HG02884 (cell line): Measurements from ENCODE around the gene COX5B.
"Not testable (repeated sequence)": the region's sequence is repeated elsewhere in the genome, so short reads cannot be mapped to it uniquely, and the experiment has no call there.

Experiments
- ATAC-seq: cut with Tn5 transposase; IDR thresholded peaks from one replicate; pipeline ENCODE4 v1.9.1; 2021; ENCODE audit warnings: mild to moderate bottlenecking, moderate library complexity; ENCODE audit not compliant: unreplicated experiment

Gene COX5B

DNA sequence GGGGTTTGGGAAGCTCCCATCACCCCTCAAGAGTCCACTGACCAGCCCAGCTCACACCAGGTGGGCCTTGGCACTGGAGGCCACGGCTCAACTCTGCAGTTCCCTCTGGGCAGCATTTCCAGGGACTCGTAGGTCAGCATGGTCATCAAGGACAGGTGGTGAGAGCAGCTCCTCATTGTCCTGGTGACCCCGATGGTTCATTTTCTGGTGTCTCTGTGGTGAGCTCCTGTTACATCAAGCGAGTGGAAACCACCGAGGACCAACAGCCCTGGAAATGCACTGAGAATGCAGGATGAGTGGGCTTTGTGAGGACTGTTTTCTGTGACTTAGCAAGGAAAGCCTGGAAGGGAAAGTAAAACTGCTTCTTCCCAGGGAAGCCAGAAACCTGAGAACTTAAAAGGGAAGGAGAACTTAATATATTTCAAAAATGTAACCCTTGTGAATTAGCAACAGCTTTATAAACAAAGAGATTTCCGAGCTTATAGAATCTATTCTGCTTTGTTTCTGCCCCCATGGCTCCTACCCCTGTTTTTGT lies 26.8 kb downstream of the COX5B start:
- ATAC-seq, result not testable (repeated sequence)

DNA sequence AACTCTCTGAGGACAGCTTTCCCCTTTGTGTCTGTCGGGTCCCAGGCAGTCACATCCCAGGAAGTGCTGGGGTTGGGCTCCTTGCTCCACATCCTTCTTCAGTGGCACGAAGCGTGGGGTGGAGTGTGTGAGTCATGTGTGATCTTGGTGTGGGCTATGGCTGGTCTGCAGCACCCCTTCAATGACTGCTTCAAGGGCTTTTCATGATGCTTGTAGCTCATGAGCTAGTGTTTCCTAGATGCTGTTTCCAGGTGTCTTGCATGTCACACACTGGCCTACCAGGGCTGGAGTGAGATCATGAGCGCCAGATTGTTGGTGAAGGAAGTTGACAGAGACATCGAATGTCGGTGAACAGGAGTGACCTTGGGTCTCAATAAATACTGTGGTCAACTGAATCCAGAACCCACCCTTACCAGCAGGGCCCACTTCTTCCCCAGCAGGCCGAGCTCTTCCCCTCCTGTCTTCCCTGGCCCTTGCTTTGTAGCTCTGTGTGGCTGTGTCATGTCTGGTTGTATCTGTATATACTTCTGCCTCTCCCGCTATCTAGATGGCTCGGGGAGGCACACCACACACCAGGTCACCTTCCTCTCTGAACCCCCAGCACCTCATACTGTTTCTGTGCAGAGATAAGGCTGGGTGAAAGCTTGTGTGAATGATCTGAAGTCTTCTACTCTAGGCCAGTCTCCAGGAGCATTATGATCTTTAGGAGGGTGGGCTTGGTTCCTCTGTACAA lies 27.5 kb downstream of the COX5B start:
- ATAC-seq, result no peak

DNA sequence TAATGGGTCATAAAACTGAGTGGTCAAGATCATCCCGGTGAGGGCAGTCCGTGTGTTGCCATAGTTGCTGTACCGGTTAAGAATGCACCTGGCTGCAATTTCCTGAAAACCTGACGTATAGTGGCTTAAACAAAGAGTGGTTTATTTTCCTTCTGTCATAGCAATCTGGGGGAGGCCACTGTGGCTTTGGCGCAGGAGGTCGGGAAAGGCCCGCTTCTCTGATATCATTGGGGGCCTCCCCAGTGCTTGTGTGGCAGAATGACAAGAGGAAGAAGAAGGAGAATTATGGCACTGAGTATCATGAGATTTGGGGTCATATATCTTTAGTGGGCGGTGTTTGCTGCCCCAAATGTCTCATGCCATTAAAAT lies 28.0 kb downstream of the COX5B start:
- ATAC-seq, result no peak

DNA sequence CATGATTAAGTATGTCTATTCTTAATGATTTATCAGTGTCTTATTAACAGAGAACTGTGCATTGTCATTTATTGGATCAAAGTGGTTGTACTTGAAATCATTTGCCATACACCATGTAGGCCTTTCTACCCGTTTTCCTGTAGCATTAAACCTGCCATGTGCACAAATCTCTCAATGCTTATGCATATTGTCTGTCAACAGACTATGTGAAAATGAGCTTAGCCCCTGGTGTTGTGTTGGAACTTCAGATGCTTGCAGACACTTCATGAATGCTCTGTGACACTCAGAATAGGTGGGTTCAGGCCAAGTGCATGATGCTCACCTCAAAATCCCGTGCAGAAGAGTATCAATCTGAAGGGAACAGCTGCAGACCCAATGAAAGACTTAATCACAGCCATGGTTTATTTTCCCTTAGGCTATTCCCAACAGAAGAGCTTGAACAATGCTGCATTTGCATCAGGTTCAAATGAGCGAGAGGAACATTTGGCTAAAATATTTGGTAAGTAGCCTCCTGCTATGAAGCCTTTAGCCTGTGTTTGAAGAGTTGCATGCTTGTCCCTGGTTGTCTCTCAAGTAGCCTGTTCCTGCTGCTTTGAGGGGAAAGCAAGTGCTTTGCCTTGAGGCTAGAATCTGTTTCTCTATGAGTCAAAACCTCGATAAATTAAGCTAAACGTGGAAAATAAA lies 29.7 kb downstream of the COX5B start:
- no peak for ATAC-seq

DNA sequence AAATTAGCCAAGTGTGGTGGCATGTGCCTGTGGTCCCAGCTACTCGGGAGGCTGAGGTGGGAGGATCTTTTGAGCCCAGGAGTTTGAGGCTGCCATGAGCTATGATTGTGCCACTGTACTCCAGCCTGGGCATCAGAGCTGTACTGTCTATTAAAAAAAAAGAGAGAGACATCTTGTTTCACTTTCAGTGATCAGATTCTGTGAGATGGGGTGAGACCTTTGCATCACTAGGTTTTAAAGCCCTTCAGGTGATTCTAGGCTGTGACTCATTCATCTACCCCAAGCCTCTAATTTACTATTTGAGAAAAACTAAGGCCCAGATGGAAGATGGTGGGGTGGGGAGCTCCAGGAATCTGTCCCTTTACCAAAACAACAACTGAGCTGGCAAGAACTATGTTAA lies 30.8 kb downstream of the COX5B start:
- no peak for ATAC-seq

DNA sequence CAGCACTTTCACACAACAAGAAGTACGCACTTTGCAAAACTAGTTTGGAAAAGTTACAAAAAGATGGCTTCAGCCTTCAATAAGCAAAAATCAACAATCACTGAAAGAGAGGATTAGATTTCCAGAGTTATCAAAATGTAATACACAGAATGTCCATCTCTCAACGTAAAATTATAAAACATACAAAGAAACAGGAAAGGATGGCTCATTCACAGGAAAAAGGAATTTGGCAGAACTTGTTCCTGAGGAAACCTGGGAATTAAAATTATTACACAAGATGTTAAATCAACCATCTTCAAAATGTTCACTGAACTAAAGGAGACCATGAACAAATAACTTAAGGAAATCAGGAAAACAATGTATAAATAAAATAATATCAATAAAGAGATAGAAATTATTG lies 31.6 kb downstream of the COX5B start:
- no peak for ATAC-seq

DNA sequence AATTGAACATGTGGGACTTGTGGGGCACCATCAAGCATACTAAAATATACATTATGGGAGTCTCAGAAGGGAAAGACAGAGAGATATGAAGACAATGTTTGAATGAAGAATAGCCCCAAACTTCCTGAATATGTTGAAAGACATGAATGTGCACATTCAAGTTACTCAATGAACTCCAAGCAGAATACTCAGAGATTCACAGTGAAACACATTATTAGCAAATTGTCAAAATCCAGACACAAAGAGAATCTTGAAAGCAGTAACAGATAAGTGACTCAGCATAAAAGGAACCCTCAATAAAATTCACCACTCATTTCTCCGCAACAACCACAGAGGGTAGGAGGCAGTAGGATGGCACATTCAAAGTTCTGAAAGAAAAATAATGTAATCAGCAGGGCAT lies 32.4 kb downstream of the COX5B start:
- ATAC-seq, result no peak

DNA sequence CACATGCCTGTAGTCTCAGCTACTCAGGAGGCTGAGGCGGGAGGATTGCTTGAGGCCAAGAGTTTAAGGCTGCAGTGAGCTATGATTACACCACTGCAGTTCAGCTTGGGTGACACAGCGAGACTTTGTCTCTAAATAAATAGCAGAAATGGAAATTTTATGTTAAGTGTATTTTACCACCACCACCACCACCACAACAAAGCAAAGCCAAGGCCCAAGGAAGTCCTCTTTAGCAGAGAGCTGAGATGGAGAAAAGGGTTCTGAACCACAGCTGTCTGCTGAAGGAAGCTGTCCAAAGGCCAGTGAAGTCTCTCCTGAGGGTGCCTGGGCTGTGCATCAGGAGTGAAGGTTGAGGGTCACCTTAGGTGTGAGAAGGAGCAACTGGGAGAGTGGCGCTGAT lies 41.4 kb downstream of the COX5B start:
- not testable (repeated sequence) for ATAC-seq

DNA sequence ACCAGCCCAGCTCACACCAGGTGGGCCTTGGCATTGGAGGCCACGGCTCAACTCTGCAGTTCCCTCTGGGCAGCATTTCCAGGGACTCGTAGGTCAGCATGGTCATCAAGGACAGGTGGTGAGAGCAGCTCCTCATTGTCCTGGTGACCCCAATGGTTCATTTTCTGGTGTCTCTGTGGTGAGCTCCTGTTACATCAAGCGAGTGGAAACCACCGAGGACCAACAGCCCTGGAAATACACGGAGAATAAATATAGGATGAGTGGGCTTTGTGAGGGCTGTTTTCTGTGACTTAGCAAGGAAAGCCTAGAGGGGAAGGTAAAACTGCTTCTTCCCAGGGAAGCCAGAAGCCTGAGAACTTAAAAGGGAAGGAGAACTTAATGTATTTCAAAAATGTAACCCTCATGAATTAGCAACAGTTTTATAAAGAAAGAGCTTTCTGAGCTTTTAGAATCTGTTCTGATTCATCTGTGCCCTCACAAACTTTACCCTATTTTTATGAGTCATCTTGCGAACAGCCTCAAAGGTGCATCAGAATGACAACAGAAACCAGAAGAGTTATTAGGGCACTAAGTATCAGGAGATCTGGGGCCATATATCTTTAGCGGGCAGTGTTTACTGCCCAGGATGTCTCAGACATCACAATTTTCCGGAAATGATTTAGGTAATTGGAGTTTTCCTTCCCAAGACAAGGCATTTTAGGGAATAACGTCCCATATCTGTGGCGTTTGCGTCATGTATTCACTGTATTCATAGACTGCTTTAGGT lies 42.4 kb downstream of the COX5B start:
- no peak for ATAC-seq

DNA sequence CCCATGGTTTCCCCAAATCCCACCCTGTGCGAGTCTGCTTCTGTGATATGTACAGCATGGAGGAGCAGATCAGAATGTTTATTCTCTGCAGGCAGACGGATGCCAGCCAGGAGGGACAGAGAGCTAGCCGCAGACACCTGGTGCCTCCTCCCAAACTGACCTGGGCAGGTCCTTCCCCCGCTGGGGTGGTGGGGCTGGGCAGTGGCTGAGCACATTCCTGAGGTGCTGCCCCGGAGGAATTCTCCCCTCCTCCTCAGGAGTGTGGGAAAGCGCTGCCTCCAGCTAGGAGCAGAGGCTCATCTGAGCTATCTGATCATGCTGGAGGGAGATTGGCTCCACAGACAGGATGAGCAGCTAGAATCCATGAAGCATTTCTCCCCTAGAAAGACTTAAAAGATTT lies 45.3 kb downstream of the COX5B start:
- ATAC-seq, result no peak

DNA sequence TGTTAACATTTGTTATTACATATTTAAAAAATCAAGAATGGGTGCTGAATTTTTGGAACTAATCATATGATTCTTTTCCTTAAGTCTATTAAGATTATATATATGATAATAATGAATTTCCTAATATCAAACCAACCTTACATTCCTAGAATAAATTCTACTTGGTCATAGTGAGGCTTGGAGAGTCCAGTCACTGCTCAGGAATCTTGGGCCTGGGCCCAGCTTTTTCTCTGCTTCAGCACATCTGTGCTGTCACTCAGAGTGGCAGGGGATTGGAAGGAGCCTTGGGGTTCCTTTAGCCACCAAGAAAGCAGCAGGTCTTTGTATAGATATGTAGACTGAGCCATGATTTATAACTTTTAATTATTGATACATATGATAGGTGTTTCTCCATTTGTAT lies 47.6 kb downstream of the COX5B start:
- no peak for ATAC-seq

DNA sequence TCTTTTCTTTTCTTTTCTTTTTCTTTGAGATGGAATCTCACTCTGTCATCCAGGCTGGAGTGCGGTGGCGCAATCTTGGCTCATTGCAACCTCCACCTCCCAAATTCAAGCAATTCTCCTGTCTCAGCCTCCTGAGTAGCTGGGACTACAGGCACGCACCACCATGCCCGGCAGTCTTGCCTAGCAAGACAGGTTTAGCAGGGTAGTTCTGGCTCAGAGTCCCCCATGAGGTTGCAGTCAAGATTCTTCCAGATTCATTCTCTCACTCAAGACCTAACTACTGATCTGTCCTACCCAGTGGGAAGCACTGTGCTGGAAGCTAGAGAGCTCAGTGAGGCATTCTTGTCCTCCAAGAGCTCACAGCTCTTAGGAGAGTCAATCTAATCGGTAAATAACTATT lies 49.9 kb downstream of the COX5B start:
- ATAC-seq, result no peak

DNA sequence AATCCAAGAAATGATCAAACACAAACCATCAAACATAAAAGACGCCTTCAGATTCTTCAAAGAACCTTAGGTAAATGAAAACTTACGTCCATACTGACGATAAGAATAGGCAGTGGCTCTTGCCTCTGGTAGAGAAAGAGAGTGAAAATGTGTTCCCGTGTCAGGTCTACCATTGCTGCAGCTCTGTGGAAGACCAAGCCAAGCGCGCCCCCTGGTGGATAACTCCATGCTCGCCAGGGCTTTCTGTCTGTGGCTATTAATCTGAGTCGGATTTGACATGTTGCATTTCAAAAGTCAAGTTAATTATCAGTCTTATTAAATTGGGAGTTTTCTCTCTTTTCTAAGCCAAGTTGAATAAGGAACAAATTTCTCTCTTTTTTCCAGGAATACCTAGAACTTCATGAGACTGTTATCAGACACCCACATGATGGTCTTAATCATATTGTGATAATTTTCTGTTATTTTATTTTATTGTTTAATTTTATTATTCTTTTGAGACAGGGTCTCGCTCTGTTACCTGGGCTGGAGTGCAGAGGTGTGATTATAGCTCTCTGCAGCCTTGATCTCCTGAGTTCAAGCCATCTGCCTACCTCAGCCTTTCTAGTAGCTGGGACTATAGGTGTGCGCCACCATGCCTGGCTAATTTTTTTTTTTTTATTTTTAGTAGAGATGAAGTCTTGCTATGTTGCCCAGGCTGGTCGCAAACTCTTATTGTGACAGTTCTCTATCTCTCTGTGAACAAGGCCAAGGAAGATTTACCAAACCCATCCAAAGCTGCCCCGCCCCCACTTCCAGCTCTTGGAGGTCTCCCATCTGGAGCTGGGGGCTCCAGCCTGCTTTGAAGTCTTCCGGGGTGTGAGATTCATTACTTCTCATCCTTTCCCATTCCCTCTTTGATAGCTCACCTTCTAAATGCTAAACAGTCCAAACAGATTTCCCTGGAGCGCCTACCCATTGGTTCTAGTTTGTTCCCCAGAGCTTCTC lies 51.7 kb downstream of the COX5B start:
- no peak for ATAC-seq
